ENCODE measurements around the gene DIDO1.

Gene DIDO1

GRCh38 chr20:62829231-62830230, 96.8 kb downstream of the DIDO1 start:
- no peak for DNase-seq

DNA sequence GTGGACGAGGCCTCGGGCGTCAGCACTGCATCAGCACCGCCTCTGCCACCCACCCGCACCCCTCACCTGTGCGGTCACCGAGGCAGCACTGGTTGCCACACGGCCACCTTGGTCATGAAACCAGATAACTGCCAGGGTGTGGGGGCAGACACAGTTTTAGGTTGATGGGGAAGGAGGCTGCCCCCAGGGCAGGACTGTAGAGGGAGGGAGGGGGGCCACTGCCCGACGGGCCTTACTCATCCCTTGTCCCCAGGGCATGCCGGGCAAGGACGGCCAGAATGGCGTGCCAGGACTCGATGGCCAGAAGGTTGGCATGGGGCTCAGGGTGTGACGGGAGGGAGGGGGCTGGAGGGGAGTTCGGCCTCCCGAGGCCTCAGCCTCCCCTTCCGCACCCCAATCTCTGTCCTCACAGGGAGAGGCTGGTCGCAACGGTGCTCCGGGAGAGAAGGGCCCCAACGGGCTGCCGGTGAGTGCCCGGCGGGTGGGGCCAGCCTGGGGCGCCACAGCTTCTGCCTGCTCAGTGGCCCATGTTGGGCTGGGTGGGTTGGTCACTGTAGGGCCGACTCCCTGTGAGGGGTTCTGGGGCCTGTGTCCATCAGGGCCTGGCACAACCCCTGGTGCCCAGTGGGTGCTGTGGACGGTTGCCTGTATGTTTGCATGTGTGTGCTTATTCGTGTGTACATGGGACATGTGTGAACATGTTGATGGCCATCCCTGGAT, 97.6 kb downstream of the DIDO1 start:
- DNase-seq, result no peak

DNA sequence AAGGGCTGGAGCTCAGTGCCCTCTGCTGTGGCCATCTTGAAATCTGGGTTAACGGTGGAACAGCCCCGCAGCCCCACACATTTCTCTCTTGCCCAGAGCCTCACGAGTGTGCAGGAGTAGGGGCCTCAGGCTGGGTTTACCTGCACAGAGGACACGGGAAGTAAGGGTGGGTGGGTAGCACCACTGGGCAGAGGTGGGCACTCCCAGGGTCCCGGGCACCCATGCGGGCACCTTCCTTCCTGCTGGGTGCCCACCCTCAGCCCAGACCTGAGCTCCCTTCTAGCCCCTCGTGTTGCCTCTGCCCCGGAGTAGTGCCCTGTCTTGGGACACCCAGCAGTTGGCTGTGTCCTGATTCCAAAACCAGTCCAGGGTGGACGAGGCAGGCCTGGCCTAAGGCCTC, 98.3 kb downstream of the DIDO1 start:
- DNase-seq, result no peak

Measured in GOT3 (cell line).